Right hindlimb (tissue), 1 donor: ENCODE results near the gene GPR183.

Source experiments
- DNase-seq: peaks from one replicate; pipeline ENCODE4 v3.0.0-alpha.2; 2018

Gene GPR183, protein sequence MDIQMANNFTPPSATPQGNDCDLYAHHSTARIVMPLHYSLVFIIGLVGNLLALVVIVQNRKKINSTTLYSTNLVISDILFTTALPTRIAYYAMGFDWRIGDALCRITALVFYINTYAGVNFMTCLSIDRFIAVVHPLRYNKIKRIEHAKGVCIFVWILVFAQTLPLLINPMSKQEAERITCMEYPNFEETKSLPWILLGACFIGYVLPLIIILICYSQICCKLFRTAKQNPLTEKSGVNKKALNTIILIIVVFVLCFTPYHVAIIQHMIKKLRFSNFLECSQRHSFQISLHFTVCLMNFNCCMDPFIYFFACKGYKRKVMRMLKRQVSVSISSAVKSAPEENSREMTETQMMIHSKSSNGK

DNA sequence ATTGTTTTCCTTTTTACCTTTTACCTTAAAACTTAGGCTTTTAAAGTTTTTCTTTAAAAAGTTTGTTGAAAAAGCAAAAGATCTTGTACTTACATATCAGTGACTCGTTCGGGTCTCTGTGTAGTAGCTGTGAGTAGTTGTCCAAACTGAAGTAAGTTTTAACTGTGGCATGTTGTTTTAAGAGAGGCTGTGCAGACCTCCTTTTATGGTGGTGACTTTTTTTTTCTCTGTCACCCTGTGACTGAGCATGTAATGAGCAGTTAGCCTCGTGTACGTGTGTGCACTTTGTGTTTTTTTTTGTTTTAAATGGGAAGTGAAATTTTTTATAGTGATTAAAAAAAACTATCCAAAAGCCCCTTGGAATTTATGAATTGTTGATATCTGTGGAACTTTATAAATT is at the start of gene GPR183:
GPR183 (minus strand) TSS at position 153 of the 400 bp plus-strand sequence. CDS start 11,254 bp downstream, outside the sequence.
- DNase-seq = no peak

DNA sequence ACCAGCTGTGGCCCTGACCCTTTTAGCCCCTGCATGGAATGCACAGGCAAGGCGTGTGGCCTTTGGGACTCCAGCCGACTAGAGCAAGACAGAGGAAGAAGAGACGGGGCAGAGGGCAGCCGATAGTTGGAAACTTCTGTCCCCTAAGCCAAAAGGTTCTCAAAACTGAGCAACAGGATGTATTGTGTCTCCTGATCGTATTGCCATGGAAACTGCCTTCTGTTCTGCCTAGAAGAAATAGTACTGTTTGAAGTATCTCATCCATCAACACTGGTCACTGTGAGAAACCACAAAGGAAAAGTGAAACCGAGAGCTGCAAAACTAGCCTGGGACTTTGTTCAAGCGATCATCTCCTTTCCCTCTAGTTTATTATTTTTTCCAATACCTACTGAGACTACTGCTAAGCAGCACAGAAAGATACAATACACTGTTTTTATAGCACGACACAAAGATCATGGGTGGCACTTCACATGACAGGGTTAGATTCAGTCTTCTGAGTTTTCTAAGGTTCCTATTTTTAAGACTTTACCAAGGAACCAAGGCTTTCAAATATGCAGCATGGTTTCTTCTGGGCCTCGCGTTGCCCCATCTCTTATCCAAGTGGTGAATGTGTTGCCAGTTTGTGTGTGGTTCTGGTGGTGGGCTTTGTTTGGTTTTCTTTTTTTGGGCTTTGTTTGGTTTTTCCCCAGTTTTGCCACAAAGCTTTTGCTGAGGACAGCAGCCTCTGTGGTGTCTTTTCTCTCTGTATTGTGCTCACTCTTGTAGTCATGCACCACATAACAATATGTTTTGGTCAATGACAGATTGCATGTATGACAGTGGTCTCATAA is 49.3 kb upstream of the GPR183 start:
- peak; percentile 37 for DNase-seq

GRCh38 chr13:99356012-99356261 is 48.7 kb upstream of the GPR183 start:
- no peak for DNase-seq

GRCh38 chr13:99355267-99356011 is 48.2 kb upstream of the GPR183 start:
- DNase-seq = no peak

DNA sequence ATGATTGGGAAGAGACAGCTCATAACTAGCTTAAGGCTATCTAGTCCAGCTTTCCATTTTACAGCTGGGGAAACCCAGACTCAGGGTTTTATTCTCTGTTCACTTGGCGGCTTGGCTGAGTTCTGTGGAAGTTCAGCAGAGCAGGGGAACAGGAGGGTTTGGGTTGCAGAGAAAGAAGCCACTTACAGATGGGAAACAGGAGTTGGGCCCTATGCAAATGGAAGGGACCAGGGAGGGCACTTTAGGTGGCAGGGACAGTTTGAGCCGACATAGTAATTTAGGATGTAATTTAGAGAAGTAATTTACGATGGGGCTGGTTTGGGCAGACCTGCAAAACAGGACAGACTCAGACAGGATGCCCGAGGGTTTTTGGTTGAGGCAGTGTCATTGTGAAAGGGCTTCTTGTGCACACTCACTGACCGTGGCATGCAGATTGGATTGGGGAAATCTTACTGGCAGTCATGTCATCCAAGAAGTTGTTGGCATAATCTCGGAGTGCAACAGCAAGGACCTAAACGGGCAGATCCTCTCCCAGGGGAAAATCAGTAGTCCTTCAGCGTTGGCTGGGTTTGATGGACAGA is 47.3 kb upstream of the GPR183 start:
- no peak for DNase-seq

GRCh38 chr13:99353836-99354235 is 46.6 kb upstream of the GPR183 start:
- DNase-seq = no peak

GRCh38 chr13:99353246-99353600 is 46.0 kb upstream of the GPR183 start:
- no peak for DNase-seq

- DNase-seq = no peak
Measured at GRCh38 chr13:99352351-99353245, 45.4 kb upstream of the GPR183 start.

GRCh38 chr13:99351772-99352171 is 44.6 kb upstream of the GPR183 start:
- no peak for DNase-seq

- no peak for DNase-seq
Measured at GRCh38 chr13:99350191-99350590, 43.0 kb upstream of the GPR183 start.

GRCh38 chr13:99347911-99348451 is 40.8 kb upstream of the GPR183 start:
- DNase-seq = no peak

DNA sequence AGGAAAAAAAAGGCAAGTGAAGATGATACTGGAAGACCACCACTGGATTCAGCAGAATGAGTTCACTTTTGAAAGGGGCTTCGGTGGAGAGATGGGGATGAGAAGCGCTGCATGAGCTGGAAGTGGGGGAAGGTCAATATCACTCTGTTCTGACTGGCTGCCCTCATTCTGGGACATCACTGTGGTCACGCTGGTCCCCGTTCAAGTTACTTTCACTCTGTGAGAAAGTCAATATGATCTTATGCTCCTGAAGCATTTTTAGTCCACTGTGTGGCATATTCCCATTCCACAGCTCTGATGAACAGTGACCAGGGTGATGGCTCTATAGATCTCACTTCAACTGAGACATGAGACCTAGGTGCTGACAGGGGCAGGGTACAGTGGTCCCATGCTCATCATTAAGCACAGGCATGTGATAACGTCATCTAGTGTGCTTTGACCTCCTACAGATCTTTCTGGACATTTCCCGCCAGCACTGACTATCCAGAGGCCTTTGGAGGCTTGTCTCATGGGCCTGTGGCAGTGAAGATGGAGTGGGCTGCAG is 40.2 kb upstream of the GPR183 start:
- no peak for DNase-seq

DNA sequence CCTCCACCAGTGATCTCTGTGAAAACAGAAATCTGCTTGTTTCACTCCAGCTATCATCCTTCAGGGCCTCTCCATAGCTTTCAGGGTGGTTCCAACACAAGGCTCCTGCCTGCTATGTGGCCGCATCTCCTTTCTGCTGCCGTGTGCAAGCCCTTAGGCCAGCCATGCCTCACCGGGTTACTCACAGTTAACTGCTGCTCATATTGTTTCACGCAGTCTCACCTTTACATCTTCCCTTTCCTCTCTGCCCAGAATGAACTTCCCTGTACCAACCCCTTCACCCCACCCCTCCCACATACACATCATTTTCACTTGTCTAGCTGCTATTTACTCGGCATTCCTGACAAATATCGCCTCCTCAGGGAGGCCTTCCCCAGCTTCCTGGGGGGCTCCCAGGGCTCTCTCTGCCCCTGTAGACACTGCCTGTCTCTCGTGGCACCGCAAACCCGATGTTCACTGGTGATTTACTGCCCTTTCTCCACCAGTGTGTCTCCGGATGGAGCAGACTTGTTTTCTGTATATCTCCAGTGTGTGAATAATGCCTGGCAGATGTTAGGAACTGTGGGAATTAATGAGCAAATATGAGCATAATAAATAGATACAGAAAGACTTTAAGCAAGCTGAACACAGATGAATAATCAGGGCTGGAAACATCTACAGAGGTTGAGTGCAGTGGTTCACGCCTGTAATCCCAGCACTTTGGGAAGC is 39.3 kb upstream of the GPR183 start:
- no peak for DNase-seq

GRCh38 chr13:99345345-99345744 is 38.1 kb upstream of the GPR183 start:
- no peak for DNase-seq

GRCh38 chr13:99344610-99345208 is 37.5 kb upstream of the GPR183 start:
- DNase-seq = no peak

DNA sequence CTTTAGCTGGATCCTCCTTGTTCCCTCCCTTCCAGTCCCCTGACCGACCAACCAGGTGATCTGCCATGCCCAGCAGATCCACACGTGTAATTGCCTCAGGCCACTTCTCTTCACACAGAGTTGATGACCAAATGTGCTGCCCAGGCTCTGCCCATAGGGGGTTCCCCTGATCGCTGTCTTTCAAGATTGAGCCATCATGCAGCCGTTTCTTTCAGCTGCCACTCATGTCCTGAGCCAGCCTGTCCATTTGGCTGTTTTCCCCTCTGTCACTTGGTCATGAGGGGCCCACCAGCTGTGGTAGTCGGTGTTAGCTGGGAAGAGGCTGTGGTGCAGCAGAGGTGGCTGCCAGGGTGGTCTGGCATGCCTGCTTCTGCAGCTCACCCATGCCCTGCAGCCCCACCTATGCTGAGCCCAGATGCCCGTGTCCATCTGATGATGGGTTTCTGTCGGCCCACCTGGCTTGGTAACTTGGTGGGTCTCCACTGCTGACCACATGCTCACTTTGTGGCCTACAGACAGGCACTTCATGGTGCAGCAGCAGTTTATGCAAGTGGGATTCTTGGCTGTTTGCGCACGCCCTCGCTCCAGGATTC is 35.6 kb upstream of the GPR183 start:
- no peak for DNase-seq

DNA sequence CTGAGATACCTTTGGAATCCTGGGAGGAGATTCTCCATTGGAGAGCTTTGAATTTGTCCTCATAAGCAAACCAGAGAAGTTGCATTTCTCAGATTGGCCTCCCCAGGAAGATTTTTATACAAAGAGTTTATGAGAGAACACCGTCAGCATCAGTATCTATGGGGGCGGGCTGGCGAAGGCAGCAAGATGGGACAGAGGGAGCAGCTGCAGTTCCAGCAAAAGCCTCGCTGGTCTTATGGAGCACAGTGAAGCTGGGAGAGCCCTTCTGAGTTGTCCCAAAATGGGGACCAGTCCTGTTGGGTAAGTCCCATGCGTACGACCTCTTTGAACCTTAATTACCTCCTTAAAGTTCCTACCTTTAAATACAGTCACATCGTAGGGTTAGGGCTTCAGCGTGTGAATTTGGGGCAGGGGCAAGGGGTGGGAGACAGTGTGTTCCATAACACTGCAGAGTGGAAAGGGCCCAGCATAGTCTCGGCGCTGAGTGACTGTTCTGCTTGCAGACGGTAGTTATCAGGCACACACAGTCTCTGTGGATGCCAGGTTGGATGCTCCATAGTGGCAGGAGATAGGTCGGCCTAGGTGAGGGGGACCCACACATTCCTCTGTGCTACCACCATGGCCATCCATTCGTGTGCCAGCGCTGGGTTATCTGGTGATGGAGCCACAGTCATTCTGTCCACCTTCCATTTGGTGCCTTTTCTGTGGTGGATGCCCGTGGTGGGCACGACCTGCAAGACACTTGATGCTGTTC is 34.9 kb upstream of the GPR183 start:
- DNase-seq = no peak

GRCh38 chr13:99340638-99341037 is 33.4 kb upstream of the GPR183 start:
- no peak for DNase-seq

DNA sequence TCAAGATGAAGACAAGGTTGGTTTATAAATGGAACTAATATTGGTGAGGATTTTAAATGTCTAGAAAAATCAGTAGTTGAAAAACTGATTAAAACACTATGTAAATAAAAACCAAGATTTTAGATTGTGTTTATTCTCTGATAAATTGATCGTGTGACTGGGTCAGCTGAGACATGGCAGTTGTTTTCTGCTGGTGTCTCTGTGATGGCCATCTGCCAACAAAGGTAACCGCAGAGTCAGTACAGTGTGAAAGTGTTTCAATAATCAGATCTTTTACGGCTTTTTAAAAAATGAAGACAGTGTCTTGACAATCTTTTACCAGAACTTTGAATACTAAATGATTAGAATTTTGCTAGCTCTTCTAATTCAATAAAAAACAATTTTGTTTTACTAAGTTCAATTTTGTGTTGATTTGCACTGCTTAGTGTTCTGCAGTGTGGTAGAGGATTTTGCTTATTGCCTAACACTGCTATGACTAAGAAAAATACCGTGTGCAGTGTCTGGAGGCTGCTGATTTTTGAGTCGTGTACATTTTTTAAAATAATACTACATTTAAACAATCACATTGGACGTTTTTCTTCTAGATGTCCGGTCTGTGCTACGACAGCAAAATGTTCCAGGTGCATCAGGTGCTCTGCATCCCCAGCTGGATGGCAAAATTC is 32.7 kb upstream of the GPR183 start:
- DNase-seq = no peak
